Measurements from ENCODE around the gene BICC1. TPM values are rescaled to one million over a fixed set of nuclear protein-coding genes. Genes with fewer than 3 reads are reported as not detected.
A peak's percentile ranks its signal among the peaks of the same experiment; 100 is the strongest.

The BICC1 gene
- total RNA-seq, 2 donors from 2014 or later: 35.3 to 42.0 TPM

- Histone ChIP-seq H3K4me1 (no peaks in the 10 kb centered on the region), H3K27me3 (no peaks in the 10 kb centered on the region), H3K9me3 (peaks cover 0 to 7% (median 0%) of the 10 kb centered on the region in 3 donors), H3K36me3 (replicated peaks in 1 of 2; ENCODE audit: insufficient read depth in 1 of 2, low read depth in 2 of 2) (no peaks in the 10 kb centered on the region), H3K27ac (no peak overlapping the region), H3K4me3 (no peak overlapping the region)
- TF ChIP-seq CTCF (IDR thresholded peaks at IDR 0.05): no peak
- TF ChIP-seq POLR2A (IDR thresholded peaks at IDR 0.05): no peak
- intact Hi-C loops (cut with DNase I): no loop called here
- 71 to 81% methylated on average over 3 of the region's 3 CpGs for WGBS, 2 donors
- DNase-seq (no peak), ATAC-seq (no peak)
Observed at GRCh38 chr10:58535311-58535710, 22.6 kb downstream of the BICC1 start.

GRCh38 chr10:58543141-58543540 is 30.5 kb downstream of the BICC1 start:
- no peaks in the 10 kb centered on the region for H3K4me1 ChIP-seq
- no peak overlapping the region for H3K27ac ChIP-seq
- no peak for ATAC-seq
- no peak for TF ChIP-seq CTCF (IDR thresholded peaks at IDR 0.05)
- H3K27me3 ChIP-seq: no peaks in the 10 kb centered on the region
- H3K4me3 ChIP-seq: no peak overlapping the region
- no peak for DNase-seq
- intact Hi-C loops (cut with DNase I): no loop called here
- H3K9me3 ChIP-seq: no peaks in the 10 kb centered on the region
- H3K36me3 ChIP-seq (replicated peaks in 1 of 2; ENCODE audit: insufficient read depth in 1 of 2, low read depth in 2 of 2): no peaks in the 10 kb centered on the region

- Histone ChIP-seq H3K27ac (no peak overlapping the region), H3K36me3 (replicated peaks in 1 of 2; ENCODE audit: insufficient read depth in 1 of 2, low read depth in 2 of 2) (no peaks in the 10 kb centered on the region)
- TF ChIP-seq POLR2A (IDR thresholded peaks at IDR 0.05): no peak
- no peak for TF ChIP-seq CTCF (IDR thresholded peaks at IDR 0.05)
Observed at GRCh38 chr10:58544135-58544534, 31.5 kb downstream of the BICC1 start.

GRCh38 chr10:58545427-58545826 is 32.8 kb downstream of the BICC1 start:
- DNase-seq (no peak), ATAC-seq (no peak)
- Histone ChIP-seq H3K36me3 (replicated peaks in 1 of 2; ENCODE audit: insufficient read depth in 1 of 2, low read depth in 2 of 2) (no peaks in the 10 kb centered on the region), H3K27me3 (no peaks in the 10 kb centered on the region), H3K4me3 (no peak overlapping the region), H3K9me3 (no peaks in the 10 kb centered on the region), H3K4me1 (no peaks in the 10 kb centered on the region), H3K27ac (no peak overlapping the region)
- TF ChIP-seq POLR2A (IDR thresholded peaks at IDR 0.05) (no peak), CTCF (IDR thresholded peaks at IDR 0.05) (no peak)
- intact Hi-C loops (cut with DNase I): no loop called here
- 53 to 54% methylated on average over 4 of the region's 4 CpGs for WGBS, 2 donors

More at GRCh38 chr10:58544135-58544534, 31.5 kb downstream of the BICC1 start:
- intact Hi-C loops (cut with DNase I): no loop called here
- no peak for DNase-seq
- H3K27me3 ChIP-seq: no peaks in the 10 kb centered on the region
- H3K9me3 ChIP-seq: no peaks in the 10 kb centered on the region
- H3K4me3 ChIP-seq: no peak overlapping the region
- no peaks in the 10 kb centered on the region for H3K4me1 ChIP-seq
- ATAC-seq: no peak
- WGBS, 2 donors: 18 to 21% methylated on average over 1 of the region's 1 CpG

- no peaks in the 10 kb centered on the region for H3K9me3 ChIP-seq
- H3K4me1 ChIP-seq: no peaks in the 10 kb centered on the region
- peak overlapping the region in 1 of 4 donors; percentile 8 for H3K27ac ChIP-seq
- no peaks in the 10 kb centered on the region for H3K27me3 ChIP-seq
- DNase-seq (no peak), ATAC-seq (no peak)
- intact Hi-C loops (cut with DNase I): no loop called here
- 43 to 60% methylated on average over 1 of the region's 1 CpG for WGBS, 2 donors
- H3K36me3 ChIP-seq (replicated peaks in 1 of 2; ENCODE audit: insufficient read depth in 1 of 2, low read depth in 2 of 2): no peaks in the 10 kb centered on the region
- H3K4me3 ChIP-seq: no peak overlapping the region
- no peak for TF ChIP-seq CTCF (IDR thresholded peaks at IDR 0.05)
- no peak for TF ChIP-seq POLR2A (IDR thresholded peaks at IDR 0.05)
Observed at GRCh38 chr10:58546137-58546536, 33.5 kb downstream of the BICC1 start.
